ENCODE measurements around the gene CAVIN3. TPM values are rescaled to one million over a fixed set of nuclear protein-coding genes. Genes with fewer than 3 reads are reported as not detected.

CAVIN3 gene
- total and polyA plus RNA-seq, 2 donors (not counting 3 experiments of a cell fraction or from before 2014, with no cell fraction given), result 153 to 241 TPM

DNA sequence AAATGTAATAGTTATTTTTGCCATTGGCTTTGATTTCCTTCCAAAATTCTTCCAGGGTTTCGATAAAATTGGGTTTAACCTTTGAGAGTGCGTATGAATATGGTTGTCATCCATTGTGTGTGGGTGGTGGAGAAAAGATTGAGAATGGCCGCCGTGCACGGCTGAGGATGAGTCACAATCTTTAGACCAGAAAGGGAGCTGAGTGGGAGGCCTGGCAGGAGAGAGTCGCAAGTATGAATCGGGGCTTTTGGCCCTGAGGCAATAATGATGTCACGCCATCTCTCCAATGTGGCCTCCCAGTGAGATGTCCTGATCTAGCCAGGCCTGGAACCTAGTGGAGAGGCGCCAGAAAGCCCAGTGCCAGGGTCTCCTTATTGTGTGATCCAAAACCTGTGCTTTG is 36.9 kb upstream of the CAVIN3 start:
- dilution Hi-C loops (cut with MboI; ENCODE audit: extremely low pct_ligation_motif_present, low sequenced_read_pairs), result no loop called here
- no peaks in the 10 kb centered on the region for H3K9me3 ChIP-seq (replicated peaks; ENCODE audit: control insufficient read depth, insufficient read depth, low read length)
- no peak overlapping the region for H3K4me3 ChIP-seq (replicated peaks in 1 of 3; ENCODE audit: insufficient read depth in 1 of 3, low read depth in 1 of 3, low read length in 3 of 3)
- no TSS peak for BruUV-seq (replicated peaks)
- ChIA-PET CTCF (interaction anchor here (0.8 to 1.0 kb wide), 5 partner anchors 38 to 365 kb away, joined by 3 to 4 read pairs (median 3); no protein-coding TSS in a partner anchor), POLR2A (no interaction called here)
- H3K9me1 ChIP-seq (replicated peaks; ENCODE audit: control insufficient read depth, extremely low read depth, insufficient read depth, low read length), result no peaks in the 10 kb centered on the region
- H3K27me3 ChIP-seq (ENCODE audit: control insufficient read depth in 2 of 2, insufficient read depth in 2 of 2, low read length in 2 of 2), result peaks cover 0 to 2% of the 10 kb centered on the region in 2 experiments
- intact Hi-C loops (cut with micrococcal nuclease), result no loop called here
- H4K20me1 ChIP-seq (replicated peaks; ENCODE audit: control insufficient read depth, extremely low read depth, insufficient read depth, low read length), result no peaks in the 10 kb centered on the region
- FAIRE-seq (no peak), DNase-seq (ENCODE audit: low read depth, low spot score) (no peak)
- TF ChIP-seq JUN (IDR thresholded peaks at IDR 0.05; ENCODE audit: borderline replicate concordance, insufficient read depth, insufficient read length, low read depth) (no peak), MYC (IDR thresholded peaks at IDR 0.05; ENCODE audit: low read depth, low read length) (no peak), CTCF (IDR thresholded peaks at IDR 0.05; ENCODE audit: extremely low read depth in 1 of 2, insufficient read depth in 1 of 2, low read depth in 1 of 2, low read length in 2 of 2) (no peak), POLR2AphosphoS5 (IDR thresholded peaks at IDR 0.05; ENCODE audit: insufficient read depth, low read depth, low read length) (no peak), FOS (IDR thresholded peaks at IDR 0.05; ENCODE audit: borderline replicate concordance, insufficient read depth, low read length) (no peak), EZH2 (IDR thresholded peaks at IDR 0.05; ENCODE audit: borderline replicate concordance, low read depth, low read length, severe bottlenecking) (no peak)
- H3K4me1 ChIP-seq (ENCODE audit: control insufficient read depth, extremely low read depth, insufficient read depth, low read length), result peaks cover 9% of the 10 kb centered on the region
- H2AFZ ChIP-seq (ENCODE audit: low read depth, low read length), result no peak overlapping the region
- no peak overlapping the region for H3K27ac ChIP-seq (ENCODE audit: insufficient read depth, low read depth, low read length)
- no peak overlapping the region for H3K9ac ChIP-seq (replicated peaks; ENCODE audit: extremely low read depth, insufficient read depth, low read length)
- no peaks in the 10 kb centered on the region for H3K79me2 ChIP-seq (ENCODE audit: control insufficient read depth, insufficient read depth, low read length)
- no peak overlapping the region for H3K4me2 ChIP-seq (ENCODE audit: insufficient read depth, low read length)
- no peaks in the 10 kb centered on the region for H3K36me3 ChIP-seq (ENCODE audit: control insufficient read depth in 2 of 2, extremely low read depth in 1 of 2, insufficient read depth in 2 of 2, low read length in 2 of 2)
